ENCODE results near the gene VAT1L. TPM values are rescaled to one million over a fixed set of nuclear protein-coding genes. Genes with fewer than 3 reads are reported as not detected.

VAT1L gene
- total and polyA plus RNA-seq, 2 donors (not counting 1 experiment from before 2014, with no cell fraction given) = 17.9 to 86.9 TPM

- no peaks in the 10 kb centered on the region for H3K79me2 ChIP-seq (ENCODE audit: control insufficient read depth, insufficient read depth, low read length)
- no peaks in the 10 kb centered on the region for H3K27me3 ChIP-seq (ENCODE audit: control insufficient read depth, insufficient read depth, low read length)
- H3K27ac ChIP-seq (ENCODE audit: insufficient read depth, low read length) = no peak overlapping the region
- H3K9ac ChIP-seq (ENCODE audit: insufficient read depth, low read length) = no peak overlapping the region
- H3K36me3 ChIP-seq (ENCODE audit: control insufficient read depth, insufficient read depth, low read length) = no peaks in the 10 kb centered on the region
- no peak for DNase-seq (ENCODE audit: low read depth in 2 of 2)
- H3K4me2 ChIP-seq (ENCODE audit: extremely low read depth, insufficient read depth, low read length) = no peak overlapping the region
- no peaks in the 10 kb centered on the region for H4K20me1 ChIP-seq (ENCODE audit: control insufficient read depth, extremely low read depth, insufficient read depth, low read length)
- TF ChIP-seq, protein P1, sequence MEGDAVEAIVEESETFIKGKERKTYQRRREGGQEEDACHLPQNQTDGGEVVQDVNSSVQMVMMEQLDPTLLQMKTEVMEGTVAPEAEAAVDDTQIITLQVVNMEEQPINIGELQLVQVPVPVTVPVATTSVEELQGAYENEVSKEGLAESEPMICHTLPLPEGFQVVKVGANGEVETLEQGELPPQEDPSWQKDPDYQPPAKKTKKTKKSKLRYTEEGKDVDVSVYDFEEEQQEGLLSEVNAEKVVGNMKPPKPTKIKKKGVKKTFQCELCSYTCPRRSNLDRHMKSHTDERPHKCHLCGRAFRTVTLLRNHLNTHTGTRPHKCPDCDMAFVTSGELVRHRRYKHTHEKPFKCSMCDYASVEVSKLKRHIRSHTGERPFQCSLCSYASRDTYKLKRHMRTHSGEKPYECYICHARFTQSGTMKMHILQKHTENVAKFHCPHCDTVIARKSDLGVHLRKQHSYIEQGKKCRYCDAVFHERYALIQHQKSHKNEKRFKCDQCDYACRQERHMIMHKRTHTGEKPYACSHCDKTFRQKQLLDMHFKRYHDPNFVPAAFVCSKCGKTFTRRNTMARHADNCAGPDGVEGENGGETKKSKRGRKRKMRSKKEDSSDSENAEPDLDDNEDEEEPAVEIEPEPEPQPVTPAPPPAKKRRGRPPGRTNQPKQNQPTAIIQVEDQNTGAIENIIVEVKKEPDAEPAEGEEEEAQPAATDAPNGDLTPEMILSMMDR (conservative IDR thresholded peaks at IDR 0.05 in 1 of 2, IDR thresholded peaks at IDR 0.05 in 1 of 2; ENCODE audit: low read depth in 1 of 2, low read length in 2 of 2) = no peak
- no peak for TF ChIP-seq EZH2 (IDR thresholded peaks at IDR 0.05; ENCODE audit: low read length, missing control alignments)
- H3K9me3 ChIP-seq (ENCODE audit: control insufficient read depth, insufficient read depth, low read depth, low read length) = no peaks in the 10 kb centered on the region
- H2AFZ ChIP-seq (ENCODE audit: low read length) = no peak overlapping the region
- H3K4me3 ChIP-seq (replicated peaks in 1 of 4; ENCODE audit: control extremely low read depth in 1 of 4, insufficient read depth in 1 of 4, low read depth in 3 of 4, low read length in 4 of 4) = no peak overlapping the region
- no peaks in the 10 kb centered on the region for H3K4me1 ChIP-seq (ENCODE audit: control insufficient read depth, extremely low read depth, insufficient read depth, low read length)
These were observed 51.7 kb downstream of the VAT1L start for GRCh38 chr16:77840093-77840492.

DNA sequence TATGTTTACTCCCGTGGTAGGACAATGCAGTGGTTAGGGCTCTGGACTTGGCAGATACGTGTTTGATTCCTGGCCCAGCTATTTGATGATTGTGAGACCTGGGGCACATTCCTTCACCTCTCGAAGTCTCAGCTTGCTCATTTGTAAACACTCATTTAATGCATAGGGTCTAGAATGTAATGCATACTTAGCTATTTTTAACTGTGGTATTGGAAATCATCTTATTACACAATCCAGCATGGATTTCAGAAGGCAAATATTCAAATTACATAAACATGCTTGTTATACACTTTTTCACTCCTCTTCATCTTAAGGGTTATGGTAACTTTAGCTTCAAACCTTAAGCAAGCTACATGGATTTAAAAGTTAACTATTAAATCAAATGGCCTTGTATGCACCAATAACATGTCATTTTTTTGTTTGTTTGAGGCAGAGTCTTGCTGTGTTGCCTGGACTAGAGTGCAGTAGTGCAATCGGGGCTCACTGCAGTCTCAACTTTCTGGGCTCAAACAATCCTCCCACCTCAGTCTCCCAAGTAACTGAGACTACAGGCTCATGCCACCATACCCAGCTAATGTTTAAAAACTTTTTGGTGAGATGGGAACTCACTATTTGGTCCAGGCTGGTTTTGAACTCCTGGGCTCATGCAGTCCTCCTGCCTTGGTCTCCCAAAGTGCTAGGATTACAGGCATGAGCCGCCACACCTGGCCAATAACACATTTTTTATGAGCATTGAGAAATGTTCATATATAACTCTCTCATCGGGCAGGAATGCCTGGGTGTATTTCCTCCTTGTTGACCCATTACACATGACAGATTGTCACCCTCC lies 52.5 kb downstream of the VAT1L start:
- Histone ChIP-seq H3K9ac (ENCODE audit: insufficient read depth, low read length) (no peak overlapping the region), H3K27ac (ENCODE audit: insufficient read depth, low read length) (no peak overlapping the region), H3K4me2 (ENCODE audit: extremely low read depth, insufficient read depth, low read length) (no peak overlapping the region), H4K20me1 (ENCODE audit: control insufficient read depth, extremely low read depth, insufficient read depth, low read length) (no peaks in the 10 kb centered on the region), H3K27me3 (ENCODE audit: control insufficient read depth, insufficient read depth, low read length) (no peaks in the 10 kb centered on the region), H2AFZ (ENCODE audit: low read length) (no peak overlapping the region), H3K4me3 (replicated peaks in 1 of 4; ENCODE audit: control extremely low read depth in 1 of 4, insufficient read depth in 1 of 4, low read depth in 3 of 4, low read length in 4 of 4) (no peak overlapping the region), H3K4me1 (ENCODE audit: control insufficient read depth, extremely low read depth, insufficient read depth, low read length) (no peaks in the 10 kb centered on the region), H3K79me2 (ENCODE audit: control insufficient read depth, insufficient read depth, low read length) (no peaks in the 10 kb centered on the region), H3K9me3 (ENCODE audit: control insufficient read depth, insufficient read depth, low read depth, low read length) (no peaks in the 10 kb centered on the region), H3K36me3 (ENCODE audit: control insufficient read depth, insufficient read depth, low read length) (no peaks in the 10 kb centered on the region)
- TF ChIP-seq EZH2 (IDR thresholded peaks at IDR 0.05; ENCODE audit: low read length, missing control alignments) = no peak
- TF ChIP-seq, protein P1 (conservative IDR thresholded peaks at IDR 0.05 in 1 of 2, IDR thresholded peaks at IDR 0.05 in 1 of 2; ENCODE audit: low read depth in 1 of 2, low read length in 2 of 2) = no peak
- peak; percentile 70 to 74 for DNase-seq (ENCODE audit: low read depth in 2 of 2)

GRCh38 chr16:77841502-77841763 lies 53.1 kb downstream of the VAT1L start:
- Histone ChIP-seq H2AFZ (ENCODE audit: low read length) (no peak overlapping the region), H3K36me3 (ENCODE audit: control insufficient read depth, insufficient read depth, low read length) (no peaks in the 10 kb centered on the region), H3K9me3 (ENCODE audit: control insufficient read depth, insufficient read depth, low read depth, low read length) (no peaks in the 10 kb centered on the region), H3K9ac (ENCODE audit: insufficient read depth, low read length) (no peak overlapping the region), H3K27ac (ENCODE audit: insufficient read depth, low read length) (no peak overlapping the region), H3K4me1 (ENCODE audit: control insufficient read depth, extremely low read depth, insufficient read depth, low read length) (no peaks in the 10 kb centered on the region), H4K20me1 (ENCODE audit: control insufficient read depth, extremely low read depth, insufficient read depth, low read length) (no peaks in the 10 kb centered on the region), H3K27me3 (ENCODE audit: control insufficient read depth, insufficient read depth, low read length) (no peaks in the 10 kb centered on the region), H3K4me2 (ENCODE audit: extremely low read depth, insufficient read depth, low read length) (no peak overlapping the region), H3K79me2 (ENCODE audit: control insufficient read depth, insufficient read depth, low read length) (no peaks in the 10 kb centered on the region), H3K4me3 (replicated peaks in 1 of 4; ENCODE audit: control extremely low read depth in 1 of 4, insufficient read depth in 1 of 4, low read depth in 3 of 4, low read length in 4 of 4) (no peak overlapping the region)
- DNase-seq (ENCODE audit: low read depth in 2 of 2) = no peak
- TF ChIP-seq, protein P1 (conservative IDR thresholded peaks at IDR 0.05 in 1 of 2, IDR thresholded peaks at IDR 0.05 in 1 of 2; ENCODE audit: low read depth in 1 of 2, low read length in 2 of 2) = no peak
- no peak for TF ChIP-seq EZH2 (IDR thresholded peaks at IDR 0.05; ENCODE audit: low read length, missing control alignments)
